HTR-8/SVneo (cell line): Measurements from ENCODE around the gene CHRNA9.
"Not testable (repeated sequence)": the region's sequence is repeated elsewhere in the genome, so short reads cannot be mapped to it uniquely, and the experiment has no call there.

Experiments
- DNase-seq: peaks from one replicate; pipeline ENCODE4 v3.0.0; 2011; ENCODE audit warnings: low spot score, mixed read lengths; ENCODE audit not compliant: insufficient read length
- FAIRE-seq: peaks from 2 replicates; lab custom pipeline; 2011; peaks lifted over from hg19 to GRCh38; lab: Jason Lieb, UNC

The CHRNA9 gene, protein sequence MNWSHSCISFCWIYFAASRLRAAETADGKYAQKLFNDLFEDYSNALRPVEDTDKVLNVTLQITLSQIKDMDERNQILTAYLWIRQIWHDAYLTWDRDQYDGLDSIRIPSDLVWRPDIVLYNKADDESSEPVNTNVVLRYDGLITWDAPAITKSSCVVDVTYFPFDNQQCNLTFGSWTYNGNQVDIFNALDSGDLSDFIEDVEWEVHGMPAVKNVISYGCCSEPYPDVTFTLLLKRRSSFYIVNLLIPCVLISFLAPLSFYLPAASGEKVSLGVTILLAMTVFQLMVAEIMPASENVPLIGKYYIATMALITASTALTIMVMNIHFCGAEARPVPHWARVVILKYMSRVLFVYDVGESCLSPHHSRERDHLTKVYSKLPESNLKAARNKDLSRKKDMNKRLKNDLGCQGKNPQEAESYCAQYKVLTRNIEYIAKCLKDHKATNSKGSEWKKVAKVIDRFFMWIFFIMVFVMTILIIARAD

GRCh38 chr4:40334591-40335524, at the start of gene CHRNA9:
Gene CHRNA9, plus strand, starts transcription at chr4:40335333. Its CDS starts 135 bp downstream, at chr4:40335468.
- DNase-seq (no peak), FAIRE-seq (peak; percentile 36)

DNA sequence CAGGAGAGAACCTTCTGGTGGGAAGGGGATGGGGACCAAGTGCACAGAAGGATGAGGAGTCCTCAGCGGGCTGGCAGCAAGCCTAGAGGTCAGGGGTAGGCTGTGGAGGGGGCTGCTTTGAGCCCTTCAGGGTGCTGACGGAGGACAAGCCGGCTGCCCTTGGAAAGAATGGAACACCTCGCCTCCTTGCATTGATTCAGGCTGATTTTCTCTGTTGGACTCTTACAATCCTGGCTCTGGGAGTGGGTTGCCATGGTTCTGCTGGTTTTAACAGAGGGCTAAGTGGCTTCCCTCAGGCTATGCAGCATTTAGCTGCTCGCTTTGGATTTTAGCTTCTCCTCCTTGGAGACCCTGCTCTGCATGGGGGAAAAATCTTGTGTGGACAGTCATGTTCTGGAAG, 49.4 kb upstream of the CHRNA9 start:
- DNase-seq (no peak), FAIRE-seq (no peak)

DNA sequence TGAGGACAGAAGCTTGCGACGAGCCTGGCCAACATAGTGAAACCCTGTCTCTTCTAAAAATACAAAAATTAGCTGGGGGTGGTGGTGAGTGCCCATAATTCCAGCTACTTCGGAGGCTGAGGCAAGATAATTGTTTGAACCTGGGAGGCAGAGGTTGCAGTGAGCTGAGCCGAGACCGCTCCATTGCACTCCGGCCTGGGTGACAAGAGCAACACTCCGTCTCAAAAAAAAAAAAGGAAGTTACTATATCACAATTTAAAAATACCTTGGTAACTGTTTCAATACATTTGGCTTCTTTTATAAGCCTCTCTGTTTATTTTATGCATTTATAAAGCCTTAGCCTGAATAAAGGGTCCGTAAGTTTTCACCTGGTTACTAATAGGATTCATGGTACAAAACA, 46.6 kb upstream of the CHRNA9 start:
- FAIRE-seq, result no peak

GRCh38 chr4:40289366-40290188, 45.6 kb upstream of the CHRNA9 start:
- DNase-seq (no peak), FAIRE-seq (no peak)

More for the DNA sequence above, 46.6 kb upstream of the CHRNA9 start:
- no peak for DNase-seq

- DNase-seq, FAIRE-seq: not testable (repeated sequence)
Observed at GRCh38 chr4:40290611-40291186, 44.4 kb upstream of the CHRNA9 start.

DNA sequence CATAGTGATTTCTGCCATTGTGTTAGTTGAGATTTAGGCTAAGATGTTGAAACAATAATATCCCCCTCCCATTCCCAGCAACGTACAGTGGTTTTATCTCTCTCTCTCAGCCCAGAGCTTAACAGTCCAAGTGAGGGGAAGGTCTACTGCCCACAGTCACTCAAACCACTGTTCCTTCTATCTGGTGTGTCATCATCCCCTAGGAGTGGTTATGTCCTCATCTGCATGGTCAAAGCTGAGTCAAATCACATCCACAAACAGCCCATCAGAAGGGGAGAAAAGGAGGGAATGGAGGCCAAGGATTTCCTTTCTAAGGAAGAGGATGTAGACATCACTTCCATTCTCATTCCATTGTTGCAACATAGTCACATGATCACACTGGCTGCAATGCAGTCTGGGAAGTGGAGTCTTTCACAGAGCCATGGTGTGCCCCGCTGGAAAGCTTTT, 42.8 kb upstream of the CHRNA9 start:
- FAIRE-seq (no peak), DNase-seq (no peak)

- DNase-seq (no peak), FAIRE-seq (no peak)
Observed at GRCh38 chr4:40294339-40294738, 40.8 kb upstream of the CHRNA9 start.

DNA sequence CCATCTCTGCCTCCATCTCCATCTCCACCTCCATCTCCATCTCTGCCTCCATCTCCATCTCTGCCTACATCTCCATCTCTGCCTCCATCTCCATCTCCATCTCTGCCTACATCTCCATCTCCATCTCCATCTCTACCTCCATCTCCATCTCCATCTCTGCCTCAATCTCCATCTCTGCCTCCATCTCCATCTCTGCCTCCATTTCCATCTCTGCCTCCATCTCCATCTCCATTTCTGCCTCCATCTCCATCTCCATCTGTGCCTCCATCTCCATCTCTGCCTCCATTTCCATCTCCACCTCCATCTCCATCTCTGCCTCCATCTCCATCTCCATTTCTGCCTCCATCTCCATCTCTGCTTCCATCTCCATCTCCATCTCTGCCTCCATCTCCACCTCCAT, 40.1 kb upstream of the CHRNA9 start:
- not testable (repeated sequence) for DNase-seq
- peak; percentile 74 for FAIRE-seq

- FAIRE-seq (no peak), DNase-seq (no peak)
Observed at GRCh38 chr4:40295572-40295971, 39.6 kb upstream of the CHRNA9 start.

DNA sequence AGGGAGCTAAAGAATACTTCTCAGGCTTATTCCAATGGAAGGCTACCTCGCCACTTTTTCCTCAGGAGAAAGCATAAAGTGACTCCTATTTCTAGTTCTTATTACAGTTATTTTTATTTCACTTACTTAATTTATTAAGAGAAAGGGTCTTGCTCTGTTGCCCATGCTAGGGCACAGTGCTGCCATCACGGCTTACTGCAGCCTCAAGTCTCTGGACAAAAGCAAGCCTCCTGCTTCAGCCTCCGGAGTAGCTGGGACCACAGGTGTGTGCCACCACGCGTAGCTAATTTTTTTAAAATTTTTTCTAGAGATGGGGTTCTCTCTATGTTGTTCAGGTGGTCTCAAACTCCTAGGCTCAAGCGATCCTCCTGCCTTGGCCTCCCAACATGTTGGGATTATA, 36.0 kb upstream of the CHRNA9 start:
- DNase-seq (no peak), FAIRE-seq (no peak)

DNA sequence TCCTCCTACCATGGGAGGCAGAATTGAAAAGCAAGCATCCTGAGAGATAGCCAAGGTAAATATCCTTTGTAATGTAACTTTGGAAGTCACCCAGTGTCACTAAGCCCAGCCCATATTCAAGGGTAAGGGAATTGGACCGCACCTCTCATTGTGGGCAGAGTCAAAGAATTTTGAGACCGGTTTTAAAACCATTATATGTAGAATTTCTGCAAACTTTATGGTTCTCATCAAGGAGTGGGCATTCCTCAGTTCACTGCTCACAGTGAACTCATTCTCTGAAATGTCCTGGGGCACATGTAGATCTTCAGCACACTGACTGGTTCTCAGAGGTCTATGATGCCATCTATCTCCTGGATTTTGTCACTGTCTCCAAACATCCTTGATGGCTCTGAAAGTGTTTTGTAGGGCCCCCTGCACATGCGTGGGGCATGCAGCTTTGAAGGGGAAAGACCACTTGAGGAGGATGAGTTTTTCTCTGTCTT, 35.3 kb upstream of the CHRNA9 start:
- FAIRE-seq, result no peak
- no peak for DNase-seq

DNA sequence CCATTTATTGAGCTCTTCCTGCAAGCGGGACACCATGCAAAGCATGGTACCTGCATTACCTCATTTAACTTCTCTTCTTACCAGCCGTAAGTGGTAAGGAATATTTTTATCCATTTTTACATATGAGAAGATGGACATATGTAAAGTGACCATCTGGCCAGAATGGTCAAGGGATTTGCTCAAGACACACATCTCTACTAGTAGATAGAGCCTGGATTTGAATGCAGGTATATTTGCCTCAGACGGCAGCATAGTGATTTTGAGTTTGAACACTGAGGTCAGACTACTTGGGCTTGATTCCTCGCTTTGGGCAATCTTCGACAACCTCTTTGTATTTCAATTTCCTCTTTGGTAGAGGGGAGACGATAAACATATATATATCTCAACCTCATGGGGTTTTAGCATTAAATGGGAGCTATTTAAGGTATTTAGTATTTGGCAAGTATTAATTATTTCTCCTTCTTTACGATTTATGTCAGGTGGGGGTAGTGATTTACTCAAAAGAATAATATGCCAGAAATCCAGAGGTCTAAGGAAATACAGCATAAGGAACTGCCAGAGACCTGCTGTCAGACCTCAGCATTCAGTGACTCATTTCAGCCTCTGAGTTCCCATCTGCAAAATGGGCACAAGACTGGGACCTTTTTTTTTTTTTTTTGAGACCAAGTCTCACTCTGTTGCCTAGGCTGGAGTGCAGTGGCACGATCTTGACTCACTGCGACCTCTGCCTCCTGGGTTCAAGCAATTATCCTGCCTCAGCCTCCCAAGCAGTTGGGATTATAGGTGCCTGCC, 34.6 kb upstream of the CHRNA9 start:
- FAIRE-seq, result no peak

GRCh38 chr4:40301603-40302002, 33.5 kb upstream of the CHRNA9 start:
- FAIRE-seq, result no peak
- DNase-seq, result no peak

More for the DNA sequence above, 34.6 kb upstream of the CHRNA9 start:
- no peak for DNase-seq

DNA sequence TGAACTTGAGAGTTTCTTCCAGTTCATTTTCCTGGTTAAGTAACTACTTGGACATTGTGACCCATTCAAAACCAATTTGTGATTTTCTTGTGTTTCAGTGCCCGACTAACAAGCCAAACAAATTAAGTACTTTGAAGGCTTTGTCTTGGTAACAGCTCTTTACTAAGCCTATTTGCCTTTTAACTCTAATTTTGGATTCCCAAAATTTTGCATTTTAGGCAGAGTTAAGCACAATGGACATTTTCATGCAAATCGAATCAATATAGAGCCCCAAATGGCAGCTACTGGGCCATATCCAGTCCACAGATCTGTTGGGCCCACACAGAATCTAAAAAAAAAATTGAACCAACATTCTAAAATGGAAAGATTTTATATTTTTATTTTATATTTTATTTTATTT, 31.4 kb upstream of the CHRNA9 start:
- DNase-seq (no peak), FAIRE-seq (no peak)

DNA sequence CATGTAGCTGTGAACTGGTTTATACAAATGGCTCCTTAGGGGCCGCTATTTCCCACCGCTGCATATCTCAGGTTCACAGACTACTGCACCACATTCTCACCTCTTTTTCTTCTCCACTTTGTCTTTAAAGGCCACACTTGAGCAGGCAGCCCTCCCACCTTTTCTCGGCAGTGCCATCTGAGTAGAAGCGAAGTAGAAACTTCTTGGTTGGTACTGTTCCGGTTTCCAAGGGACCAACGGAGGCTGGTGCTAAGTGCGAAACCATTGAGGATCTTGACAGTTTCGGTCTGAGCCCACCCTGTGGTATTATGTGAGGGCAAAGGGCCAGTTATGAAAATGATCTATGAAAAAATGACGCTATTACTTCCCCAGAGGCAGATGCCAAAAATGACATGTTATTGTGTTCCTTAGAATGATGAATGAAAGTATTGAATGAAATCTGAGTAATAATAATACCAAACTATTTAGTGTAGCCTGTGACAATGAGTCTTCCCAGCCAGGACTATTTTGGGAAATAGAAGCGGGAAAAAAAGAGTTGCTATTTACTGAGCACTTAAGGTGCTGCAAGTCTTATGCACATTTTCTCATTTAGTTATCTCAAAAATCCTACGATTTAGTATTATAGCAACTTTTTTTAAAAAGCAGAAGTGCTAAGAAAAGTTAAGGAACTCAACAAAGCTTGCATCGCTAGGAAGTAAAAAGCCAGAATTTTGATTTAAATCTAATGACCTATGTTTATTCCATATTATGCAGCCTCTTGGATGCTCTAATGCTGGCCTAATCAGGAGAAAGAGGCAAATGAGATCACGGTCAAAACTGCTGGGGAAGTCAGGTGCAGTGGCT, 29.6 kb upstream of the CHRNA9 start:
- DNase-seq (no peak), FAIRE-seq (no peak)

GRCh38 chr4:40306226-40306625, 28.9 kb upstream of the CHRNA9 start:
- DNase-seq (no peak), FAIRE-seq (no peak)

- no peak for DNase-seq
- no peak for FAIRE-seq
Observed at GRCh38 chr4:40306976-40307375, 28.2 kb upstream of the CHRNA9 start.
